K562 (cell line): ENCODE results near the gene RIPK3. TPM values are rescaled to one million over a fixed set of nuclear protein-coding genes. Genes with fewer than 3 reads are reported as not detected.

Source experiments
- BDP1 ChIP-seq: IDR thresholded peaks from 3 replicates; pipeline ENCODE4 v1.6.1; 2011; ENCODE audit not compliant: insufficient read length, insufficient read depth
- BRD4 ChIP-seq: fragments of 200-600 bp; sonication (generic); IDR thresholded peaks from 2 replicates; pipeline ENCODE4 v1.6.1; 2017; ENCODE audit warnings: inconsistent platforms
- CBX1 ChIP-seq: sonication (generic); IDR thresholded peaks from 2 replicates; pipeline ENCODE4 v1.6.1; 2016; ENCODE audit warnings: antibody characterized with exemption, low read depth, mild to moderate bottlenecking
- ESRRB ChIP-seq: fragments of 250-450 bp; sonication (Bioruptor Pico); IDR thresholded peaks from 2 replicates; pipeline ENCODE4 v1.5.0; 2020; ENCODE audit warnings: mild to moderate bottlenecking, moderate library complexity, borderline replicate concordance
- HEY1 ChIP-seq: fragments of 250-450 bp; sonication (Bioruptor Pico); IDR thresholded peaks from 2 replicates; pipeline ENCODE4 v1.5.0; 2020; ENCODE audit warnings: mild to moderate bottlenecking, moderate library complexity, borderline replicate concordance
- HLTF ChIP-seq: fragments of 450-650 bp; IDR thresholded peaks from 2 replicates; pipeline ENCODE4 v1.6.1; 2016
- JUNB ChIP-seq: fragments of 450-650 bp; formaldehyde crosslinking; conservative IDR thresholded peaks from 2 replicates; pipeline ENCODE4 v1.4.0; 2020; ENCODE audit warnings: mild to moderate bottlenecking
- NR2F6 ChIP-seq: fragments of 450-650 bp; formaldehyde crosslinking; IDR thresholded peaks from 2 replicates; pipeline ENCODE4 v1.4.0; 2020; ENCODE audit warnings: mild to moderate bottlenecking
- PHF8 ChIP-seq: fragments of 200-600 bp; sonication (generic); IDR thresholded peaks from 2 replicates; pipeline ENCODE4 v1.6.1; 2012; ENCODE audit warnings: mixed run types, mild to moderate bottlenecking, inconsistent platforms, low read length, moderate library complexity, borderline replicate concordance
- PTTG1 ChIP-seq: fragments of 450-650 bp; IDR thresholded peaks from 2 replicates; pipeline ENCODE4 v1.6.1; 2016; ENCODE audit warnings: low read depth, mild to moderate bottlenecking, missing genetic modification characterization, missing compliant biosample characterization
- RUNX1 ChIP-seq: sonication (generic); IDR thresholded peaks from 2 replicates; pipeline ENCODE4 v1.6.1; 2016; ENCODE audit warnings: antibody characterized with exemption, low read depth
- SFPQ ChIP-seq: fragments of 200-400 bp; formaldehyde crosslinking; IDR thresholded peaks from 2 replicates; pipeline ENCODE4 v1.6.1; 2017; ENCODE audit warnings: mild to moderate bottlenecking, low read depth, low read length, moderate library complexity
- TCF3 ChIP-seq: sonication (generic); formaldehyde crosslinking; IDR thresholded peaks from 2 replicates; pipeline ENCODE4 v1.4.0; 2020; ENCODE audit warnings: mild to moderate bottlenecking, missing genetic modification reagents
- TRIM24 ChIP-seq, 2 experiments: fragments of 450-650 bp; IDR thresholded peaks; 2 replicates each; pipeline ENCODE4 v1.6.1; 2016
- ZBTB34 ChIP-seq: fragments of 250-450 bp; sonication (Bioruptor Pico); IDR thresholded peaks from 2 replicates; pipeline ENCODE4 v1.8.0; 2021; ENCODE audit warnings: mild to moderate bottlenecking, moderate library complexity
- ZC3H8 ChIP-seq: fragments of 450-650 bp; IDR thresholded peaks from 2 replicates; pipeline ENCODE4 v1.6.1; 2017
- ZFP36 ChIP-seq: fragments of 150-350 bp; IDR thresholded peaks from 2 replicates; pipeline ENCODE4 v1.6.1; 2018; ENCODE audit warnings: low read length, low read depth; ENCODE audit not compliant: partially characterized antibody
- polyA plus RNA-seq, 8 experiments: library from polyadenylated mRNA; depleted of rRNA in 4 of 8; stranded (reverse) in 5 of 8; unstranded in 3 of 8; fragments of >200 nt; fragmentation: Nextera tagmentation in 2 of 8; fragmentation: Illumina TruSeq in 1 of 8; extraction: Ambion mirVana in 2 of 8; extraction: Trizol in 1 of 8; gene quantifications; 2 replicates each; pipeline versions ENCODE4 v1.2.1 to v1.2.3, GENCODE V29; 2011 to 2014; ENCODE audit warnings: inconsistent platforms in 1 of 8, missing spikeins in 1 of 8
- total RNA-seq, 7 experiments: library from RNA; depleted of rRNA in 6 of 7; stranded (reverse); fragments of >200 nt in 6 of 7; fragmentation: Illumina TruSeq in 2 of 7; extraction: Trizol in 2 of 7; gene quantifications; 2 replicates each; pipeline versions ENCODE4 v1.2.1 to v1.2.3, GENCODE V29; 2011 to 2021; ENCODE audit warnings: low replicate concordance in 1 of 7
- TF ChIP-seq, protein P1 (sequence below): sonication (generic); formaldehyde crosslinking; IDR thresholded peaks from 2 replicates; pipeline ENCODE4 v1.5.0; 2020; ENCODE audit warnings: missing genetic modification reagents
- TF ChIP-seq, protein P2 (sequence below): fragments of 250-450 bp; sonication (Bioruptor Pico); IDR thresholded peaks from 2 replicates; pipeline ENCODE4 v1.4.0; 2020; ENCODE audit warnings: mild to moderate bottlenecking, moderate library complexity, borderline replicate concordance
- TF ChIP-seq, protein P3 (sequence below): fragments of 250-450 bp; sonication (Bioruptor Pico); IDR thresholded peaks from 2 replicates; pipeline ENCODE4 v1.8.0; 2022; ENCODE audit warnings: inconsistent platforms

RIPK3 gene
- total and polyA plus RNA-seq, 9 of the 15 experiments (the other 6 are each of a cell fraction or from before 2014, with no cell fraction given): 0.03 to 0.43 (median 0.28) TPM; not detected in 3

DNA sequence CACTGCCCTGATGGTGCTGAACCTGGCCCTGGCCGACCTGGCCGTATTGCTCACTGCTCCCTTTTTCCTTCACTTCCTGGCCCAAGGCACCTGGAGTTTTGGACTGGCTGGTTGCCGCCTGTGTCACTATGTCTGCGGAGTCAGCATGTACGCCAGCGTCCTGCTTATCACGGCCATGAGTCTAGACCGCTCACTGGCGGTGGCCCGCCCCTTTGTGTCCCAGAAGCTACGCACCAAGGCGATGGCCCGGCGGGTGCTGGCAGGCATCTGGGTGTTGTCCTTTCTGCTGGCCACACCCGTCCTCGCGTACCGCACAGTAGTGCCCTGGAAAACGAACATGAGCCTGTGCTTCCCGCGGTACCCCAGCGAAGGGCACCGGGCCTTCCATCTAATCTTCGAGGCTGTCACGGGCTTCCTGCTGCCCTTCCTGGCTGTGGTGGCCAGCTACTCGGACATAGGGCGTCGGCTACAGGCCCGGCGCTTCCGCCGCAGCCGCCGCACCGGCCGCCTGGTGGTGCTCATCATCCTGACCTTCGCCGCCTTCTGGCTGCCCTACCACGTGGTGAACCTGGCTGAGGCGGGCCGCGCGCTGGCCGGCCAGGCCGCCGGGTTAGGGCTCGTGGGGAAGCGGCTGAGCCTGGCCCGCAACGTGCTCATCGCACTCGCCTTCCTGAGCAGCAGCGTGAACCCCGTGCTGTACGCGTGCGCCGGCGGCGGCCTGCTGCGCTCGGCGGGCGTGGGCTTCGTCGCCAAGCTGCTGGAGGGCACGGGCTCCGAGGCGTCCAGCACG lies 23.8 kb downstream of the RIPK3 start (continued):
- TF ChIP-seq ZBTB34 (CRISPR knock-in tag) (no peak), RUNX1 (no peak), ZFP36 (no peak), JUNB (CRISPR knock-in tag) (no peak), CBX1 (0 out of 2 replicates have a peak, but pooled peaks have one; percentile 22), BRD4 (no peak), ESRRB (CRISPR knock-in tag) (no peak), TRIM24 (IDR thresholded peaks at IDR 0.05) (0 out of 4 replicates have a peak, but pooled peaks of 1 of the 2 experiments have one; percentile 22), NR2F6 (CRISPR knock-in tag) (no peak), HLTF (no peak), BDP1 (no peak), SFPQ (no peak), PHF8 (peak; percentile 35; the same call in 1 of the 2 replicates), TCF3 (CRISPR knock-in tag) (no peak; the same call in 1 of the 2 replicates), PTTG1 (tag) (no peak), HEY1 (CRISPR knock-in tag) (no peak), ZC3H8 (no peak)
- TF ChIP-seq, protein P1, sequence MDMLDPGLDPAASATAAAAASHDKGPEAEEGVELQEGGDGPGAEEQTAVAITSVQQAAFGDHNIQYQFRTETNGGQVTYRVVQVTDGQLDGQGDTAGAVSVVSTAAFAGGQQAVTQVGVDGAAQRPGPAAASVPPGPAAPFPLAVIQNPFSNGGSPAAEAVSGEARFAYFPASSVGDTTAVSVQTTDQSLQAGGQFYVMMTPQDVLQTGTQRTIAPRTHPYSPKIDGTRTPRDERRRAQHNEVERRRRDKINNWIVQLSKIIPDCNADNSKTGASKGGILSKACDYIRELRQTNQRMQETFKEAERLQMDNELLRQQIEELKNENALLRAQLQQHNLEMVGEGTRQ (CRISPR knock-in tag): peak; percentile 61
- TF ChIP-seq, protein P2, sequence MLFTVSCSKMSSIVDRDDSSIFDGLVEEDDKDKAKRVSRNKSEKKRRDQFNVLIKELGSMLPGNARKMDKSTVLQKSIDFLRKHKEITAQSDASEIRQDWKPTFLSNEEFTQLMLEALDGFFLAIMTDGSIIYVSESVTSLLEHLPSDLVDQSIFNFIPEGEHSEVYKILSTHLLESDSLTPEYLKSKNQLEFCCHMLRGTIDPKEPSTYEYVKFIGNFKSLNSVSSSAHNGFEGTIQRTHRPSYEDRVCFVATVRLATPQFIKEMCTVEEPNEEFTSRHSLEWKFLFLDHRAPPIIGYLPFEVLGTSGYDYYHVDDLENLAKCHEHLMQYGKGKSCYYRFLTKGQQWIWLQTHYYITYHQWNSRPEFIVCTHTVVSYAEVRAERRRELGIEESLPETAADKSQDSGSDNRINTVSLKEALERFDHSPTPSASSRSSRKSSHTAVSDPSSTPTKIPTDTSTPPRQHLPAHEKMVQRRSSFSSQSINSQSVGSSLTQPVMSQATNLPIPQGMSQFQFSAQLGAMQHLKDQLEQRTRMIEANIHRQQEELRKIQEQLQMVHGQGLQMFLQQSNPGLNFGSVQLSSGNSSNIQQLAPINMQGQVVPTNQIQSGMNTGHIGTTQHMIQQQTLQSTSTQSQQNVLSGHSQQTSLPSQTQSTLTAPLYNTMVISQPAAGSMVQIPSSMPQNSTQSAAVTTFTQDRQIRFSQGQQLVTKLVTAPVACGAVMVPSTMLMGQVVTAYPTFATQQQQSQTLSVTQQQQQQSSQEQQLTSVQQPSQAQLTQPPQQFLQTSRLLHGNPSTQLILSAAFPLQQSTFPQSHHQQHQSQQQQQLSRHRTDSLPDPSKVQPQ: no peak
- TF ChIP-seq, protein P3, sequence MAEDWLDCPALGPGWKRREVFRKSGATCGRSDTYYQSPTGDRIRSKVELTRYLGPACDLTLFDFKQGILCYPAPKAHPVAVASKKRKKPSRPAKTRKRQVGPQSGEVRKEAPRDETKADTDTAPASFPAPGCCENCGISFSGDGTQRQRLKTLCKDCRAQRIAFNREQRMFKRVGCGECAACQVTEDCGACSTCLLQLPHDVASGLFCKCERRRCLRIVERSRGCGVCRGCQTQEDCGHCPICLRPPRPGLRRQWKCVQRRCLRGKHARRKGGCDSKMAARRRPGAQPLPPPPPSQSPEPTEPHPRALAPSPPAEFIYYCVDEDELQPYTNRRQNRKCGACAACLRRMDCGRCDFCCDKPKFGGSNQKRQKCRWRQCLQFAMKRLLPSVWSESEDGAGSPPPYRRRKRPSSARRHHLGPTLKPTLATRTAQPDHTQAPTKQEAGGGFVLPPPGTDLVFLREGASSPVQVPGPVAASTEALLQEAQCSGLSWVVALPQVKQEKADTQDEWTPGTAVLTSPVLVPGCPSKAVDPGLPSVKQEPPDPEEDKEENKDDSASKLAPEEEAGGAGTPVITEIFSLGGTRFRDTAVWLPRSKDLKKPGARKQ (CRISPR knock-in tag): no peak
